ENCODE results near the gene SELENOO. TPM values are rescaled to one million over a fixed set of nuclear protein-coding genes. Genes with fewer than 3 reads are reported as not detected.

SELENOO gene
- total RNA-seq, 1 donor = 15.5 TPM

DNA sequence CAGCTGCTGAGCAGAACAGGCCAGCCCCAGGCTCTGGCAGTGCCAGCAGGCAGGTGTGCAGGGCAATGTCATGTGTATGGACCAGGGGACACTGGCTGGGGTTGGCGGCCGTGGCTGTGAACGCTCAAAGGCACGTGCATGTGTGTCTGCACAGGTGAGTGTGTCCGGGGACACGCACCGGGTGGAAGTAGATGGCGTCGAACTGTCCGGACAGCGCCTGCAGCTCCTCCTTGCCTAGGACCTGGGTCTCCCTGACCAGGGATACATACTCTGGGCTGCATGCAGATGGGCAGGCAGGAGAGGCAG lies 49.4 kb downstream of the SELENOO start:
- TF ChIP-seq, protein P1, sequence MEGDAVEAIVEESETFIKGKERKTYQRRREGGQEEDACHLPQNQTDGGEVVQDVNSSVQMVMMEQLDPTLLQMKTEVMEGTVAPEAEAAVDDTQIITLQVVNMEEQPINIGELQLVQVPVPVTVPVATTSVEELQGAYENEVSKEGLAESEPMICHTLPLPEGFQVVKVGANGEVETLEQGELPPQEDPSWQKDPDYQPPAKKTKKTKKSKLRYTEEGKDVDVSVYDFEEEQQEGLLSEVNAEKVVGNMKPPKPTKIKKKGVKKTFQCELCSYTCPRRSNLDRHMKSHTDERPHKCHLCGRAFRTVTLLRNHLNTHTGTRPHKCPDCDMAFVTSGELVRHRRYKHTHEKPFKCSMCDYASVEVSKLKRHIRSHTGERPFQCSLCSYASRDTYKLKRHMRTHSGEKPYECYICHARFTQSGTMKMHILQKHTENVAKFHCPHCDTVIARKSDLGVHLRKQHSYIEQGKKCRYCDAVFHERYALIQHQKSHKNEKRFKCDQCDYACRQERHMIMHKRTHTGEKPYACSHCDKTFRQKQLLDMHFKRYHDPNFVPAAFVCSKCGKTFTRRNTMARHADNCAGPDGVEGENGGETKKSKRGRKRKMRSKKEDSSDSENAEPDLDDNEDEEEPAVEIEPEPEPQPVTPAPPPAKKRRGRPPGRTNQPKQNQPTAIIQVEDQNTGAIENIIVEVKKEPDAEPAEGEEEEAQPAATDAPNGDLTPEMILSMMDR (IDR thresholded peaks at IDR 0.05; ENCODE audit: insufficient read depth, low read length) = no peak
- DNase-seq (ENCODE audit: low read depth) = no peak
- H3K4me3 ChIP-seq (ENCODE audit: low read depth, low read length) = peak overlapping the region; percentile 84

DNA sequence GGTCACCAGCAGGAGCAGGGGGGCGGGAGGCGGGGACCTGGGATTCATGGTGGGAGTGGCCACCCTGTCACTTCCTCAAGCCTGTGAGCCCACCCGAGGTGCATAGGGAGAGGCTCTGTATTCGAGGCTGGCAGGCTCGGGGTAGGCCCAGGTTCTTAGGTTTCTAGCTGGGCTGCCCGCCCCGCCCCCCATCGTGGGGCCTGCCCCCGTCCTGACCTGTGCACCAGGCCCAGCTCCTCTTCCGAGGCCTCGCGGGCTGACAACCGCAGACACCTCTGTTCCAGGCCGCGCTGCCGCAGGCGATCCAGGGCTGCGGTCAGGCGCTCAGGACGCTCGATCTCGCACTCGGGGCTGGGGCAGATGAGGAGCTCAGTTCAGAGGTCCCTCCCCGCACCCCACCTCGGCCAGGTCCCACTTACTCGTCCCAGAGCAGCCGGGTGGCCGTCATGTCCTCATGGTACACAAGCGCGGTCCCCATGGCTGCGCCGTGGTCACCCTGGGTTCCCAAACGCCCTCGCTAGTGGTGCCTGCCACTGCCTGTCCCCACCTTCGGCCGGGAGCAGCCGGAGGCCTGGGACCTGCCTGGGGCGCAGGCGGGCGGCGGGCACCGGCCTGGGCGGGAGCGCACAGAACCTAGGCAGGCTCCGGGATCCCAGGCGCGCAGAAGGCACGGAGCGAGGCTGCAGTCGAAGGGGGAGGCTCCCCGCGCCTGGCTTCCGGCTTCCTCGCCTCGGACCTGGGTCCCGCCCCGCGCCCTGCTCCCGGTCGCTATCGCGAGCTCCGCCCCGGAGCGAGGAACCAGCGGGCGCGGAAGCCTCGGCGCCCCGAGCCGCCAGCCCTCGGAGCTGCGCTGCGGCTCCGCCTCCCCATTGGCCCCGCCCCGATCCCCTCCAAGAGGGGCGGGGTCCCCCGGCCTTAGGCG lies 50.0 kb downstream of the SELENOO start, which contains the start of gene HDAC10:
Gene HDAC10, minus strand, starts transcription at position 711 of the 922 bp plus-strand sequence. Its CDS starts 233 bp downstream, at position 478.
- TF ChIP-seq, protein P1 (IDR thresholded peaks at IDR 0.05; ENCODE audit: insufficient read depth, low read length) = no peak
- peak; percentile 64 for DNase-seq (ENCODE audit: low read depth)
- peak within 1 kb of the TSS; percentile 84 for H3K4me3 ChIP-seq (ENCODE audit: low read depth, low read length)

DNA sequence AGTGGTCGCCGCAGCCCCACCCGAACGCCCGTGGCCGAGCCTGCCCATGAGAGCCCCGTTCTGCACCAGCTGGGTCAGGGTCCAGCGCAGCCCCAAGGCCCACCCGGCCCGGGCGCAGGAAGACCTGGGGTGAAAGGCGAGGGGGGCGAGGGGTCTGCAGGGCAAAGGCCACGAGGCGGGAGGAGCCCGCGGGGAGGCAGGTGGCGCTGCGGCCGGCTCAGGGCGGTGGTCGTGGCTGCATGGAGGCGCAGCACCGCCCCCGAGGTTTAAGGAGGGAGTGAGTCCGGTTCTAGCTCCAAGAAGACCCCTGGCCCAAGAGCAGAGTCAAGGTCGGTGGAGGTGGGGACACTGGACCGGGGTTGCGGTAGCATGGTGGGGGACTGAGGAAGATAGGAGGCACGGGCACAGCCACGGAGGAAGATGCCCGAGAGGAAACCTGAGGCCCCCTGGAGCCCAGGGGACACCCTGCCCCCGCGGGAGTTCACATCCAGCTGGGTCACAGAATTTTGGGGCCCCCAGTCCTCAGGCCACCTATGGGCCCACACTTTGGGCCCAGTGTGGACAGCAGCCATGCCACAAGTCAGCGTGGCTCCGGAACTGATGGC lies 50.8 kb downstream of the SELENOO start:
- TF ChIP-seq, protein P1 (IDR thresholded peaks at IDR 0.05; ENCODE audit: insufficient read depth, low read length) = peak; percentile 3
- DNase-seq (ENCODE audit: low read depth) = no peak
- peak overlapping the region; percentile 37 for H3K4me3 ChIP-seq (ENCODE audit: low read depth, low read length)

DNA sequence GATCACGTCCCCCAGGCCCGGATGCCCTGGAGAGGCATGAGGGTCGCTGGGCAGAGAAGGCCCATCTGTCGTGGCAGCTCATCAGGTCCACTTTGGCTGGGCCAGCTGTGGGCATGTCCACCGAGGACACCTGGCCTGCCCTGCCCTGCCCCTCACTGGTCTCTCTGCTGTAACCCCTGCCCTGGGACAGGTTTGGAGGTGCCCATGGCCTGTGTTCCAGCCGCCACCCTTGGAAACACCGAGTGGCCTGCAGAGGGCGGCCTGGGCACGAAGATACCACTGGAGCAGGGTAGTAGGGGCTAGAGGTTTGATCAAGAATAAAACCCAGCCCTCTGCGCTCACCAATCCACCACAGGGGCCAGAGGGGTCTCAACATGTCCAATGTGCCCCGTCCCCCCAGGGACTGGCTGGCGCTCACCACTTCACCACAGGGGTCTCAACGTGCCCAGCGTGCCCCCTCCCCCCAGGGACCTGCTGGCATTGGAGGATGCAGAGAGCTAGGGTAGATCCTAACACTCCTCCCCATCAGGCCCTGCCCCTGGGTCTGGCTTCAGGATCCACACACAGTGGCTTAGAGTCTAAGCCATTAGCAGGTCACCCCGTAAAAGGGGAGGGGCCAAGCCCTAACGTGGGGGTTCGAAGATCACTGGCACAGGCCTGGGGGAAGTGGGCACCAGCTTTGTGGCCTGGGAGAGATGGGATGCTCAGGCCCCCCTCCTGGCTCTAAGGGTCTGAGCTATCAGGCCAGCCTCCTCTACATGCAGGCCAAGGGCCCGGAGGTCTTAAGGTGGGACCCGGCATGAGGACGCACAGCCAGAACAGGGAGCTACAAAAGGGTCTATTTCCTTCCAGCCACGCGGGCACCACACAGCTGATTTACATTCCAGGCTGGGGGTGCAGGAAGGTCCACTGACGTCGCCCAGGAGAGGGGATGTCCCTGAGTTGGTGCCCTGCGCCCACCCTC lies 51.6 kb downstream of the SELENOO start:
- TF ChIP-seq, protein P1 (IDR thresholded peaks at IDR 0.05; ENCODE audit: insufficient read depth, low read length) = peak; percentile 71
- peak; percentile 65 for DNase-seq (ENCODE audit: low read depth)
- H3K4me3 ChIP-seq (ENCODE audit: low read depth, low read length) = no peak overlapping the region

DNA sequence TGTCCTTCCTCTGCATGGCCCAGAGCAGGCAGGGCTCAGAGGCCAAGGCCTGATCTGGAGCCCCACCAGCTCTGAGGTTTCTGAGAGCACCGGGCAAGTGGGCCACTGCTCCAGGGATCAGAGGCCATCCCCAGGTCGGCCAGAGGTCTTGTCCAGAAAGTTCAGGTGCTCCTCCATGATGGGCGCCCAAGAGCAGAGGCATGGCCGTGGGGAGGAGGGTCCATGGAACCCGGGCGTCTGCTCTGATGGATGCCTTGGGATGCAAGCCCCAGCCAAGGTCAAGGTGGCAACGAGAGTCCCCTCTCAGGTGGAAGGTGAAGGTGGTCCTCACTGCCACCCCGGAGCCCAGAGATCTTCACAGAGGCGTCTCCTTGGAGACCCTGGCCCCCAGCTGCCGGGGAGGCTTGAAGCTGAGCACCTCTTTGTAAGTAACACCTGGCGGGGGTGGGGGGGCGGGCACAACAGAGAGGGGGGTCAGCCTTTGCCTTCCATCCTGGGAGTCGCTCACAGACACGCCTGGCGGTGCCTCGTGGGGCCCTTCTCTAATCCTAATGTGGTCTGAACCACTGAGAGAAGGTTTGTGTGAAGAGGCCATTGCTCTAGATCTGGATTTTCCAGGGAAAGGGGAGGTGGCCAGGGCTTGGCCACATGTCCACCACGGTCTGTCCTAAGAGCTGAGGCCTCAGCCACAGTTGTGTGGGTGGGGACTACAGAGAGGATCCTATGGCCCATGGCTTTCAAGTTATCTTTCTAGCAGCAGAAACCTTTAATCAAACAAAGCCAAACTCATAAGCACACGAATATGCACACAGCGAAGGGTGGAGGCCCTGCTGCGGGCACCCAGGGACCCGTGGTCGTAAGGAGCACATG lies 52.5 kb downstream of the SELENOO start:
- DNase-seq (ENCODE audit: low read depth) = no peak
- H3K4me3 ChIP-seq (ENCODE audit: low read depth, low read length) = no peak overlapping the region
- TF ChIP-seq, protein P1 (IDR thresholded peaks at IDR 0.05; ENCODE audit: insufficient read depth, low read length) = no peak

Measured in fibroblast of the aortic adventitia (primary cell).